HG02970 (cell line): ENCODE measurements around the gene CFAP65.
A peak's percentile ranks its signal among the peaks of the same experiment; 100 is the strongest.

Source experiments
- ATAC-seq: cut with Tn5 transposase; IDR thresholded peaks from one replicate; pipeline ENCODE4 v1.9.1; 2021; ENCODE audit warnings: mild to moderate bottlenecking, moderate library complexity, moderate number of reproducible peaks; ENCODE audit not compliant: unreplicated experiment, low FRiP score

The CFAP65 gene

DNA sequence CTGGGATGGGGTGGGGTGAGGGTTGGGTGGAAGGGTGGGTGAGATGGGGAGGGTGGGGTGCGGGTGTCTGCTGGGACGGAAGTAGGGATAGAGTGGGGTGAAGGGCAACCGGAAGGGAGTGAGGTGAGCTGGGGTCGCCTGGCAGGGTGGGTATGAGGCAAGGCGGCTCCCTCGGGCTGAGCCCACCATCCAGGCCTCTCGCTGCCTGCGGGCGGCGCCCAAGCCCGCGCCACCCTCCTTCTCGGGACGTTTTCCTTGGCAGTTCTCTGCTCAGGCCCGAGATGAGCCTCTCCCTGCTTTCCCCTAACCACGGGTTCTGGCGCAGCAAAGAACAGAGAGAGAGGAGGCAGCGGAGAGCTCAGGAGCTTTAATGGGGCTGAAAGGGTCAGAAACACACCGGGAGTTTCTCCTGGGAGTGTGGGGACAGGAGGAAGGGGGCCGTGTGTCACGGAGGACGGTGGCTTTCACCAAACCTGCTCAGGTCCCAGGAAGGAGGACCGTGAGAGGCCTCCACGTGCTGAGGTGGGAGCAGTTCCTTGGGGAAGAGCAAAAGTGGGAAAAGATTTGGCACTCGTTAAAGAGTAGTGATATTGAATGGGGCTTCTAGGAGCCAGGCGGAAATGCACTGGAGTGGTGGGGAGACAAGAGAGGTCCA, 60.5 kb downstream of the CFAP65 start:
- no peak for ATAC-seq

DNA sequence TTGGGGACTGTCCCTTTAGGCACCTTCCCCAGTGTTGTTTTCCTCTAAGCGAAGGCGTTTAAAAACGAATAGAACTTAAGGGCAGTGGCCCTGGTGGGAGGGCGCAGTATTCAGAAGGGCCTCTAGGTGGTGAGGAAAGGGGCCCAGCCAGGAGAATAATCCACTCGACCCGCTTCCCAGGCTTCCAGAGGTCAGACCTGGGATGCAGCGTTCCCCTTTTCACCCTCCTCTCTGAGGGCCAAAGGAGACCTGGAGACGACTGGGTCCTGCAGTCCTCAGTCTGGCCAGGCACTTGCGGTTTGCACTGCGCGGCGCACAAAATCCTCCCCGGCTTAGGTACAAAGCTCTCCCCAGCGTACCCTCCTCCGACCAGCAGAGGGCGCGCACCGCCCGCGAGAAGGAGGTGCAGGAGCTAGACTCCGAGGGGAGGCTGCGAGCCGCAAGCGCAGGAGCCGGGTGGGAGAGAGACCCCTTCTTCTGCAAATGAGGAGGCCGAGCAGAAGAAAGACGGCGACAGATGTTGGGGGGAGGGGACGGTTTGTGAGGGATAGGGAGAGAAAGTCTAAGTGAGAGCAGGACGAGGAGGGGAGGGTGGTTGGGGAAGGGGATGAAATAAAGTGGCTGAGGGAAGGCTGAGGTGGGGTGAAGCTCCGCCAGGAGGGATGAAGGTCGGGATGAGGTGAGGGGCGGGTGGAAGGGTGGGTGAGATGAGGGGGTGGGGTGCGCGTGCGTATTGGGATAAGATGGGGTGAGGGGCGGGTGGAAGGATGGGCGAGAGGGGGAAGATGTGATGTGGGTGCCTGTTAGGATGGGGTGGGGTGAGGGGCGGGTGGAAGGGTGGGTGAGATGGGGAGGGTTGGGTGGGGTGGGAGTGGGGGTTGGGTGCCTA, 61.2 kb downstream of the CFAP65 start:
- ATAC-seq = peak; percentile 73

DNA sequence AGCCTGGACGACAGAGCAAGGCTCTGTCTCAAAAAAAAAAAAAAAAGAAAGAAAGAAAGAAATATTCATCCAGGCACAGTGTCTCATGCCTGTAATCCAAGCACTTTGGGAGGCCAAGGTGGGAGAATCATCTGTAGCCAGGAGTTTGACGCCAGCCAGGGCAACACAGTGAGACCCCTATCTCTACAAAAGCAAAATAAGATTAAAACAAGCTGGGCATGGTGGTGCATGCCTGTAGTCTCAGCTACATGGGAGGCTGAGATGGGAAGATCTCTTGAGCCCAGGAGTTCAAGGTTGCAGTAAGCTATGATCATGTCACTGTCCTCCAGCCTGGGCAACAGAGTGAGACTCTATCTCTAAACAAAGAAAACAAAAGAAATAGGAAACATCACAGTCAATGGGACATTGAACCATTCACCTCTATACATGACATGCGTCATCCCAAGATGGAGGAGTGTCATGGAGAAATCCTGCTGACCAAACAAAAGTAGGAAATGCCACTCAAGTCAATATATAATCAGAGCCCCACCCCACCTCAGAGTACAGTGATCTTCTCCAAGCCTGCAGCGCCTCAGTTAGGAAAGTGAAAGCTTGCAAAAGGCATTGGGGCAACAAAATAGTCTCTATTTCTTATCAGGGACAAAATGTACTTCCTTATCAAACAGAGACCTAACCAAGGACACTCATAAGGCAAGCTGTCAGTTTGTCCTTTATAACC, 66.1 kb downstream of the CFAP65 start:
- ATAC-seq = no peak

DNA sequence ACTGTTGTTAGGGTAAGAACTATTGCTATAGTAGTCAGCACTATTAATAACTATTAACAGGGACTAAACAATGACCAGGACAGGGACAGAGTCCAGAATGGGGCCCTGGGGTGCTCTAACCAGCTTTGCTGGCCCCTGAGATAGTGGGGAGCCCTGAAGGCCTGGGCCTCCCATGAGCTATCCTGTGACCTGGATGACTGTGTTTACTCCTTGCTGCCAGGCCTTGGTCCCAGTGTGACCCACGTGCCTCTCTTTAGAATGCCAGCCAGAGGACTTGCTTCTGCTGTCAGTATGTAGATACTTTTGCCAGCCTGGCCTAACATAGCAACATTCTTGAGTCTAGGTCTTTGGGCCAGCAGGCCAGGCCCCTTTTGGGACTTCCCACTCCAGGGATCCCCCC, 70.4 kb downstream of the CFAP65 start:
- ATAC-seq = no peak

DNA sequence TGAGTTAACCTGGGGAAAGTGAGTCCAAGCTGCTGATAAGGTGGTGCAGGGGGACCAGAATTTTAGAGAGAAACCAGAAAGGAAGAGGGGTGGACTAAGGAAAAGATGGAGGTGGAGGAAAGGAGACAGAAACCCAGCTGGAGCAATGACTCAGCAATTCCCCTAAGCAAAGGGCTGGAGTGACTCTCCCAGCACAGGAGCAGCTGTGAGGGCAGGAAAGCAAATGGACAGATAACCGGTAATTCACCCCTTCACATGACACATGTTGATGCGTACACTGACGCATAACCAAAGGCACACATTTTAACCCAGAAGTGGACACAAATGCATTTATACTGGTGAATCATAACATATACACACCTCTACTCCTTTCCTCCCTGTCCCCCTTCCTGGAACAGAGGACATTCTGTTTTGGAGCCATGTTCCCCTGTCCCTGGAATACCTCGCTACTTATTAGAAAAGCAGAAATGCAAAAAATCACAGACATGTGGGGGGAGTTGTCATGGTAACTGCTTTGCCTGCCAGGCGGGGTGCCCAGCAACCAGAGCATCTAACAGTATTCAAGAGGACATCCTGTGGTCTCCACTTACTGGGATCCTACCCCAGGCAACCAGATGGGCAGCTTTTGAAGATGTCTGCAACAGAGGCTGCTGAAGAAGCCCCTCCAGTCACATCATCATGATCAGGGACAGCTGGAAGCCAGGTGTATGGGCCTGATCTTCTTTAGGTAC, 77.1 kb downstream of the CFAP65 start:
- ATAC-seq = no peak

DNA sequence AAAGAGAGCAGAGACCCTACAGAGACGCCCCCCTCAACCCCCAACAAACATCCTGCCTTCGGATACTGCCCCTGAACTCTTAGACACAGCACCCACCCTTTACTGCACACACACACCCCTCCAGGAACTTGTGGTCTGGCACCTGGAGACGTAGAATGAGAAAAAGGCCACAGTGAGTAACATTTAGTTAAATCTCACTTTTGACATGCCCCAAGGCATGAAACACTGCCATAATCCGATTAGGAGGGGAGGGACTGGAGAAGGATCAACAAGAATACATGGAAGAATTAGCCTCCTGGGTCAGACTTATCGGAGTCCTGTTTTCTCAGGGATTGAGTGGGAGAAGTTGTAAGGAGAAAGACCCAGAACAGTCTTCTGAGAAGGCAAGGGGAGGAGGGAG, 77.7 kb downstream of the CFAP65 start:
- no peak for ATAC-seq

DNA sequence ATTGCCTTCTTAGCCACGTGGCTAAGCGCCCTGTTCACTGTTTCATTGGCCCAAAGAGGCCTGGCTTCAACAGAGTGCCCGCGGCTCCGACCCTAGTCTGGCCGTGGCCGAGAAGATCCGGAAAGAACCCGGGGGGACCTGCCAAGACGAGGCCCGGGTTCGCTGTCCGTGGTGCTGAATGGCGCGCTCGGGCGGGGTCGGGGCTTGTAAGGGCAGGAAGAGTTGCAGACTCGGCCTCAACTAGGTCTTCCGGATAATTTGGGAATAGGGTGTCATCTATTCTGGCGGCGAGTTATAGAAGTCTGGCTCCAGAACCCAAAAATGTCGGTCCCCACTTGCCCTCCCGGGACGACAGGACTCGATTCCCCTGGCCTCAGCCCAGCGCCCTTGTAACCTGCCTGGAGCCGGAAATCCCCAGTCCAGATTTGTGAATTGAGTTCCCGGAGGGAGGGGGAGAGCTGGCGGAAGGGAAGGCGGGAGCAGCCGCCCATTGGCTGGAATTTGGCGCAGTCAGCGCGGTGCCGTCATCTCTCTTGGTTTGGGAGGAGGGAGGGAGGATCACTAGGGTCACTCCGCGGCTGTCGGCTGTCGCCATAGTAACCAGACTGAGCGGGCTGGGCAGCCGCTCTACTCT, 78.3 kb downstream of the CFAP65 start:
- ATAC-seq = no peak

DNA sequence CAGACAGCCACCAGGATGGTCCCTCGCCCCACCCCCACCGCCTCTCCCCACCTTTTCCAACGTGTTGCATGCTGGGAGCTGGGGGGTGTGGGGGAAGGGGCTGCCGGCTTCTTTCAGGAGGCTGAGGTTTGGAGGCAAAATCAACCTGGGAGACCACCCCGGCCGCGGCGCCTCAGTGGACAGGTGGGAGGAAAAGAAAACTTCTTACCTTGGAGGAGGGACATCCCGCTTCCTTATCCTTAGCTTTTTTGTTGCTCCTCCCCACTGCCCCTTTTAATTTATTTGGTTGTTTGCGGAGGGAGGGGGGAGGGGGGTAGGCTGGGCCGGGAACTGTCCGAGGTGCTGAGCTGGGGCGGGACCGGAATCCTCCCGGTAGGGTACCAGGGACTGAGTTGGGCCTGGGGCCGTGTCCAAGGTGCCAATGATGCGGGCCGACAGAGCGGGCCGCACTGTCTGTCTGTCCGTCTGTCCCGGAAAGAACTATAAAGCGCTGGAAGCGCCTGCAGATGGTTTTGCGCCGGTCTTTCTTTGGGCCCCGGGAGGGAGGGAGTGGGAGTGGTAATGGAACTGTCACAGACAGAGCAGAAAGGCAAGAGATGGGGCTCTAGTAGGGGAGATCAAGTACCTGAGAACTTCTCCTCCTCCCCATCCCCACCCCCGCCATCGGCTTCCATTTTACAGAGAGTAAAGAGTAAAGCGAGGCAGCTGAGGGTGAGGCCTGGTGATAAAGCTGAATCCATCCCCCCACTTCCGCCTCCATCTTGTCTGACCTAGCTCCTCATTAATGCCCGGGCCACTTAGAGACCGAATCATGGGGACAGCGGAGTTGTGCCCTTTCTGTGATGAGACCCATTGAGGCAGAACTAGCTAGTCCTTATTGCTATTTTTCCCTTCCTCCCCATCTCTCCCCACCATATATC, 79.4 kb downstream of the CFAP65 start:
- no peak for ATAC-seq

DNA sequence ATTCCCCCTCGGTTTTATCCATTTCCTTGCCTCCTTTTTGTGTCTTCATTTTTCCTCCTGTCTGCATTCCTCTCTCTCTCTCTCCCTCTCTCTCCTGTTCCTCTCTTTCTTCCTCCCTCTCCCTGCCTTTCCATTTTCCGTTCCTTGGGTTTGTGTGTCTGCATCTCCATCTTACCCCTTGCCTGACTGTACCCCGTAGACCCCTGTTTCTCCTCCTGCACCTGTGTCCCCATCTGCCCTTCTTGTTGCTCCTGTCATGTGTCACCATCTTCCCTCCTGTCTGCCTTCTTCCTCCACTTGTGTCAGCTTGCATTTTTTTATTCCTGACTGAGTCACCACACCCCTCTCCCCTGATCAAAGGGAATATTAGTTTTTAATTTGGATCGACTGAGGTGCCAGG, 80.1 kb downstream of the CFAP65 start:
- no peak for ATAC-seq

DNA sequence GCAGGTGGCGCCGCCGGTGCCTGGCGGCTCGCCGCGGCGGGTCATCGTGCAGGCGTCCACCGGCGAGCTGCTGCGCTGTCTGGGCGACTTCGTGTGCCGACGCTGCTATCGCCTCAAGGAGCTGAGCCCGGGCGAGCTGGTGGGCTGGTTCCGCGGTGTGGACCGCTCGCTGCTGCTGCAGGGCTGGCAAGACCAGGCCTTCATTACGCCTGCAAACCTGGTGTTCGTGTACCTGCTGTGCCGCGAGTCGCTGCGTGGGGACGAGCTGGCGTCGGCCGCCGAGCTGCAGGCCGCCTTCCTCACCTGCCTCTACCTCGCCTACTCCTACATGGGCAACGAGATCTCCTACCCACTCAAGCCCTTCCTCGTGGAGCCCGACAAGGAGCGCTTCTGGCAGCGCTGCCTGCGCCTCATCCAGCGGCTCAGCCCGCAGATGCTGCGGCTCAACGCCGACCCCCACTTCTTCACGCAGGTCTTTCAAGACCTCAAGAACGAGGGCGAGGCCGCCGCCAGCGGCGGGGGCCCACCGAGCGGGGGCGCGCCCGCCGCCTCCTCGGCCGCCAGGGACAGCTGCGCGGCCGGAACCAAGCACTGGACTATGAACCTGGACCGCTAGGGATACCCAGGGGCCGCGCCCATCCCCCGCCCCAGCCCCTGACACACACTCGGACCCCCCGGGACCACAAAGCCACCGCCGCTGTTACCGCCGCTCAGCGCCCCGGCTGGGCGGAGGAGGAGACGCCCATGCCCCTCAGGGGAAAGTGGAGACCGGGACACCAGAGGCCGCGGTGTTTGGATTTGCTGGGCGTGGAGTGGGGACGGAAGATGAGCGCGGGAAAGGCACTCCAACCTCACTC, 80.8 kb downstream of the CFAP65 start:
- no peak for ATAC-seq

DNA sequence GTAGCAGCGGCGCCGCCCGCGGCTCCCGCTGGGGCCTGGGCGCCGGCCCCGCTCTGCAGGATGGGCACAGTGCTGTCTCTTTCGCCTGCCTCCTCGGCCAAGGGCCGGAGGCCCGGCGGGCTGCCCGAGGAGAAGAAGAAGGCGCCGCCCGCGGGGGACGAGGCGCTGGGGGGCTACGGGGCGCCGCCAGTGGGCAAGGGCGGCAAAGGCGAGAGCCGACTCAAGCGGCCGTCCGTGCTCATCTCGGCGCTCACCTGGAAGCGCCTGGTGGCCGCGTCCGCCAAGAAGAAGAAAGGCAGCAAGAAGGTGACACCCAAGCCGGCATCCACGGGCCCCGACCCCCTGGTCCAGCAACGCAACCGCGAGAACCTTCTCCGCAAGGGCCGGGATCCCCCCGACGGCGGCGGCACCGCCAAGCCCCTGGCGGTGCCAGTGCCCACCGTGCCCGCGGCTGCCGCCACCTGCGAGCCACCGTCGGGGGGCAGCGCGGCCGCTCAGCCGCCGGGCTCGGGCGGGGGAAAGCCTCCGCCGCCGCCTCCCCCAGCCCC, 81.5 kb downstream of the CFAP65 start:
- no peak for ATAC-seq

DNA sequence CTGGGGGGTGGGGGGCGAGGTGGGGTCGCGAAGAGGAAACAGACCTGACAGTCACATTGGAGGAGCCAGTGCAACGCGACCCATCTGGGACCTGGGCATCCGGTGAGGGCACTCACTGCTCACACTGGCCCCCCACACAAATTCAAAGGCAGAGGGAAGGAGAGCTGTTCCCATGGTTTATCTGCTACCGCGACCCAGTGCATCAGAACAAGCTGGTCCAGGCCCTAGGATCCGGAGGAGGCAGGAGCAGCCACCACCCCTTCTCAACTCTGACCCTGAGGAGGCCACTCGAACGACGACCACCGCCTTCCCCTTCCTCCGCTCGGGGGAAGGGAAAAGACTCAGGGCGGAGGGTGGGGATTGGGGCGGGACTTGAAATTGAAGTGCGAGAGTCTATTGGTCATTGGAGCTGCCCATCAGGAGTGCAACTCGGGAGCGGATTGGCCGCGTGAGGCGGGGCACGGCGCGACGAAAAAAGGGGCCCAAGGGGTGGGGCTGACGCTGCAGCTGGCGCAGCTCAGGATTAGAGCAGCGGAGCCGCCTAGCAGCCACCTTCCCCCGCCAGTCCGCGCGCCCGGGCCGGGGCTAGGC, 82.1 kb downstream of the CFAP65 start, which contains the start of gene CDK5R2:
Gene CDK5R2, plus strand, starts transcription at position 526 of the 591 bp plus-strand sequence. CDS start 155 bp downstream, outside the sequence.
- peak; percentile 71 for ATAC-seq

DNA sequence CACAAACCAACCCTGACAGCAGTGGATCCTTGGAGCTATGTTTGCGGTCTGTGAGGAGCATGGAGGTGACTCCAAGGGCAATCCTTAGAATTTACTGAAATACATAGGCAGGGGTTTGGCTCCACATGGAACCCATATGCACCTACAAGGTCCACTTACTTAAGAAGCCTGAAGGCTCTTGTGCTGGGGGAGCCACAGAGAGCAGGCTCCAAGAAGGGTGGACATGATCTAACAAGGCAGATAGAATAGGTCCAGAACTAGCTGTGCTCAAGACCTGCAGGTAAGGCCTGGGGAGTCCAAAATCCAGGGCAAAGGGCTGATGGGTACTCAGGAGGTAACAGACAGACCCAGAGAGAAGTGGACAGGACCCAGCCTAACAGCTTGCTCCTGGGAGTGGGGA, 83.0 kb downstream of the CFAP65 start:
- ATAC-seq = no peak

DNA sequence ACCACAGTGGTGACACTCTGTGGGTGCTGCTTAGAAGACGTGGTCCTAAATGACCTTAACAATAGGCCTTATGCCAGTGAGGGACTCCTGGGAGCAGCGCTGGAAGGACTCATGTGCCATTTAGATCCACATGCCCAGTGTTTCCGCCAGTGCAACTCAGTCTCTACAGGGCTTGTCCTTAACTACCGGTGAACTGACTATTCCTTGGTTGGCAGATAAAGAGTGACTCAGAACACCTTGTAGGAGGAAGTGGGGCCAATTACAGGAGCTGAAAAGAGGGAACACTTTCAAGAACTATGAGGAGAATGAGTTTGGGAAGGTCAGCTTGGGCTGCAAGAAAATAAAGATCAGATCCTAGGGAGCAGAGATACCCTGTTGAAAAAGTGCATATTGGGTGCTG, 83.6 kb downstream of the CFAP65 start:
- ATAC-seq = no peak

DNA sequence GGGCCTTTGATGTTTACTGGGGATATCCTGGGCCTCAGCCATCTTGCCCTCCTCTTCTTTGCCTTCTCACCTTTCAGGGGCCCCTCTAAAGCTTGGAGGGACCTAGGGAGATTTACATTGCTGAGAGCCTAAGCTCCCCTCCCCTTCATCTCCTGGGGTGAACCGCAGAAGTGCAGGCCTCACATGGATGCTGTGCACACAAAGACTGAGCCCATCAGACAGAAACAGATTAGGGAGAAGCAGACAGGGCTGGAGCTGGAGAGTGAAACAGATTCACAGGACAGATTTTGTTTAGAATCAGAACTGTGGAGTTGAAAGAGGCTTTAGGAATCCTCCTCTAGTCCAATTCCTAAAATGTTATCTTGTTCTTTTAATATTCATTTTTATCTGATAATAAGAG, 85.3 kb downstream of the CFAP65 start:
- no peak for ATAC-seq

DNA sequence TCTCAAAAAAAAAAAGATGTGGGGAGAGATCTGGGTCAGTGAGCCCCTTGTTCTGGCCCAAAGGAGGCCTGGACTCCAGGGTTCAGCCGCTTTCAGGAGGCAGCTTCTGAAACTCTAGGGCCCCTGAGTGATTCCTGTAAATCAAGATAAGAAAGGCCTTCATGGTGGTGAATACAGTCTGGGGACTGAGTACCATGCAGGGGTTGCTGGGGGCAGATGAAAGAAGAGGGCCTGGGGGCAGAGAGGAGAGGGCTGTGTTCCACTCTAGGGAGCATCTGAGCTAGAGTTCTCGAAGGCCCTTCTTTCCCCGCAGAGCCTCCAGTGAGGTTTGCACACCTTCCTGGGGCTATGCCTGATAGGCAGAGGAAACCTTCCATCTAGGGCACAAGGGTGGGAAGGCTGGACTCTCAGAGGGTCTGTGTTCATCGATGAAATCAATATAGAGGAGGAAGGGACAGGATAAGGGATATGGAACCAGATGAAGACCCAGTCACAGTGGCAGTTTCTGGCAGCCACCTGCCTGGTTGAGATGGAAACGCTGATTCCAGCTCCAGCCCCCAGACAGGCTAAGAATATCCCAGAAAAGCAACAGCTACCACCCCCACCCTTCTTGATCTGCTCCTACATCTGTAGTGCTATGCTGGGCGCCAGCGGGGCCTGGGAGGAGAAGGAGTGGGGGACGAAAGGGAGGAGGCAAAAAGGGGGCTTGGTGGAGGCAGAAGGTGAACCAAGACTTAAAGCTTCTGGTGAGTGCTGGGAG, 86.6 kb downstream of the CFAP65 start:
- ATAC-seq = no peak
